ENCODE results near the gene CNTNAP2.

GRCh38 chr7:148367731-148368475, 2251.3 kb downstream of the CNTNAP2 start:
- TF ChIP-seq CTCF (IDR thresholded peaks at IDR 0.05; ENCODE audit: insufficient read depth, low read length, poor library complexity, severe bottlenecking) (no peak), EZH2phosphoT487 (conservative IDR thresholded peaks at IDR 0.05; ENCODE audit: low read length) (no peak)
